Left colon (tissue), 2 donors: ENCODE results near the gene TMSB4X. TPM values are rescaled to one million over a fixed set of nuclear protein-coding genes. Genes with fewer than 3 reads are reported as not detected.

Source experiments
- ATAC-seq: fragments of 200-7000 bp; cut with Tn5 transposase; one replicate; pipeline ENCODE4 v1.9.1; 2020; ENCODE audit warnings: mild to moderate bottlenecking, moderate library complexity
- DNase-seq, 2 donors: peaks; one replicate each; pipeline ENCODE4 v3.0.0-alpha.2; 2020
- intact Hi-C, 2 donors: fragments of 100-400 bp; cut with DNase I in 1 of 2; cut with micrococcal nuclease in 1 of 2; formaldehyde crosslinking; loops; one replicate each; pipeline versions ENCODE4 v1.11.2 to v1.14.0; 2022; cut with DNase I, micrococcal nuclease
- total RNA-seq, 2 donors: library from RNA; stranded (reverse); fragmentation: NEBNext Ultra II Directional; extraction: Animal tissue kit (Norgen Biotek cat#: 25700); gene quantifications; one replicate each; pipeline ENCODE4 v1.2.1, GENCODE V29; 2021
- donor health status: DM: no; HTN: no; CAD: no.
- donor health status: DM: yes; HTN: yes; CAD: no.

The TMSB4X gene
- total RNA-seq, 2 donors from 2014 or later, result 4,840 to 5,007 TPM

DNA sequence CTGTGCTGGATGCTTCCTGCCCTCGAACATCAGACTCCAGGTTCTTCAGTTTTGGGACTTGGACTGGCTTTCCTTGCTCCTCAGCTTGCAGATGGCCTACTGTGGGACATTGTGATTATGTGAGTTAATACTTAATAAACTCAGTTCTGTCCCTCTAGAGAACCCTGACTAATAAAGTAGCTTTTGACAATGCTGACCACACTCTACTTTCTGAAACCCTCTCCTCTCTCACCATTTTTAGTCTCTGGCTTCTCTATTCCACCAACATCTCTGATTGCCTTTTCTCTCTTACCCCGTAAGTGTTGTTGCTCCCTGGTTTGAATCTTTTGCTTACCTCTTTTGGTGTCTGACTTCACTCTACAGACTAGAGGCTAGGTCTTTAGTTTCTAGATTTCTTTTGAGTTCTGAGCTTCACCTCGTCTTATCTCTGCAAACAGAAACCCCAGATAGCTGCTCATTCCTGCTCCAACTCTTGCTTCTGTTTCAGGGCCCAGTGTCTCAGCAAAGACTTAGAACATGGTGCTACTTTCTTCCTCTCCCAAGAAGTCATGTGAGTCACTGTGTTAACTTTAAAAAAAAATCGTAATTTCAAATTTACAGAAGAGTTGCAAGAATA, 11.4 kb downstream of the TMSB4X start:
- ATAC-seq (no peak), DNase-seq (no peak)
- intact Hi-C loops, result no loop called here

DNA sequence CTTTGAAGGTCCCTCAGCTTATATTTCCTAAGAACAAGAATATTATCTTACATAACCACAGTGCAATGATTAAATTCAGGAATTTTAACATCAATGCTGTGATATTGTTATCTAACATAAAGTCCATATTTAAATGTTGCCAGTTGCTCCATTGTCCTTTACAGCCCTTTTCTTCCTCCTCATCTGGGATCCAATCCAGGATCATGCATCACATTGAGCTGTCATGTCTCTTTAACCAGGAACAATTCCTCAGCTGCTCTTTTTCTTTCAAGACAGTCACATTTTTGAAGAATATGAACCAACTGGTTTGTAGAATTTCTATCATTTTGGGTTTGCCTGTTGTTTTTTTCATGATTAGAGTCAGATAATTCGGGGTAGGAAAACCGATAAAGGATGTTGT, 12.0 kb downstream of the TMSB4X start:
- intact Hi-C loops, result no loop called here
- ATAC-seq, result no peak
- no peak for DNase-seq

GRCh38 chrX:12987340-12987739, 12.4 kb downstream of the TMSB4X start:
- DNase-seq, result no peak
- ATAC-seq, result no peak
- intact Hi-C loops, result no loop called here

DNA sequence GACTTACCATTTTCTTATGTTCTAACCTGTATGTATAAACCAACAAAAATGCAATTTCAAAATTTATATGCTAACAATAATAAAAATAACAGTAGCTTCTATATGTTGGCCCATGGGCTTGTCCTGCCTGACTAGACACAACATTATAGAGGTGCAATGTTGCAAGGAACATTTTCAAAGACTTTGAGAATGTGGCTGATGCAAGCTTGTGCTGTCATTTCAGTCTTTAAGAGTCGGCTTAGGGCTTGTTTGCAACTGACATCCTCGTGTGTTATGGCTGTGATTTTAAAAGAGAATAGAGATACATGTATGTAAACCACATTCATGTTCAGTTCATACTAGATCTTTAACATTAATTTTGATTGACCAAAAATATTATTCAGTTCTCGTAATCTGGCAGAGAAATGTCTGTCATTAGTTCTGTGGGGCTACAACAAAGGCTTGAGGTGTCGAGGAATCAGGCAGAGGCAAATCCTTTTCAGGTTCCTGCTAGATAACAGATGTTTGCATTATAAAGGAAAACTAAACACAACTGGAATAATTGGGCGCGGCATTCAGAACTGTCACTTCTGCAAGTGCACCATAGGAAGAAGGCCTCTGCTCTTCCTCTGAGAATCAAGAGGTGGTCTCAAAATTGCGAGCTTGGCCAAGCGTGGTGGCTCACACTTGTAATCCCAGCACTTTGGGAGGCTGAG, 13.1 kb downstream of the TMSB4X start:
- intact Hi-C loops, result no loop called here
- no peak for DNase-seq
- ATAC-seq, result peak; percentile 62

DNA sequence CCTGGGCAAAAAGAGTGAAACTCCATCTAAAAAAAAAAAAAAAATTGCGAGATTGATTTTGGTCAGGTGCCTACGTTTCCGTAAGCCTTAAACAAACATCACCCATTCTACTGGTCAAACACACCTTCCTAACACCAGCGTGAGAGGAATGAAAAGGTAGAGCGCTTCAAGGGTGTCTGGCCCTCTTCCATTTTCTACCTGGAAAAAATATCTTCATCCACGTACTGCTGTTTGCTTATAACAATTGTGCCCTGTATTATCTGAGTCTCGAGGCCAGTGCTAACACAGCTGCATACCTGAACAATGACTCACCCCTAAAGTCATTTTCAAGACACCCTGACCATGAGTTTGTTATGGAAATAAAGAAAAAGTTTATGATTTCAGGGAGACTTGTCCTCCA, 13.9 kb downstream of the TMSB4X start:
- ATAC-seq, result peak; percentile 88
- no peak for DNase-seq
- intact Hi-C loops, result no loop called here

GRCh38 chrX:12989461-12989860, 14.6 kb downstream of the TMSB4X start:
- DNase-seq (no peak), ATAC-seq (no peak)
- intact Hi-C loops, result no loop called here

- intact Hi-C loops, result no loop called here
- DNase-seq (no peak), ATAC-seq (no peak)
These were observed 16.7 kb downstream of the TMSB4X start for GRCh38 chrX:12991575-12991974.

DNA sequence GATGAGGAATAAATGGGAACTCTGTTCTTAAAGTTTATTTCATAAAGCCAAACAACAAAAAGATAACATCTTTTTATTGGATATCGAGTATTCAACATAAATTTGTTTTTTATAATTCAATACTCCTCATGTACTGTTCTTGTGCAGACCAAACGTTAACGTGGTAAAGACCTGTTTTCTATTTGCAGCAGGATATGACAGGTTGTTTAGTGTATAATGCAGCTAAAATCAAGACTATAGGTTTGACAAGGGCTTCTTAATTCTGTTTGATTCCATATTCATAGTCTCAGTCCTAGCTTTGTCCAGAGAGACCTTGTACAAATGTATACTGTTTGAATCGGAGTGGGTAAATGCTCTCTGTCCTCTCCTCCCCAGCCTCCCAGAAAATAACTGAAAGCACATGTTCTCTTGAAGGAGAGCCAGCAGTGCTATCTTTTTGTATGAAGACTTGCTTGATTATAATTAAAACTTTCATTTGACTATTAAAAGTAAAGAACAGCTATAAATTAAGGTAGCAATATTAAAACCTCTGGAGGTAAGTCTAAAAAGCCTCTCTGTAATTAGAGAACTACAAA, 17.7 kb downstream of the TMSB4X start:
- no peak for DNase-seq
- ATAC-seq, result no peak
- intact Hi-C loops, result no loop called here

GRCh38 chrX:12993826-12994225, 18.9 kb downstream of the TMSB4X start:
- intact Hi-C loops, result no loop called here
- DNase-seq (no peak), ATAC-seq (no peak)

GRCh38 chrX:12994321-12994720, 19.4 kb downstream of the TMSB4X start:
- ATAC-seq, result peak; percentile 93
- no peak for DNase-seq
- intact Hi-C loops, result no loop called here

- intact Hi-C loops, result no loop called here
- ATAC-seq (no peak), DNase-seq (no peak)
These were observed 22.1 kb downstream of the TMSB4X start for GRCh38 chrX:12996934-12997435.

GRCh38 chrX:12997906-12998687, 23.2 kb downstream of the TMSB4X start:
- no peak for ATAC-seq
- DNase-seq, result no peak
- intact Hi-C loops, result no loop called here

DNA sequence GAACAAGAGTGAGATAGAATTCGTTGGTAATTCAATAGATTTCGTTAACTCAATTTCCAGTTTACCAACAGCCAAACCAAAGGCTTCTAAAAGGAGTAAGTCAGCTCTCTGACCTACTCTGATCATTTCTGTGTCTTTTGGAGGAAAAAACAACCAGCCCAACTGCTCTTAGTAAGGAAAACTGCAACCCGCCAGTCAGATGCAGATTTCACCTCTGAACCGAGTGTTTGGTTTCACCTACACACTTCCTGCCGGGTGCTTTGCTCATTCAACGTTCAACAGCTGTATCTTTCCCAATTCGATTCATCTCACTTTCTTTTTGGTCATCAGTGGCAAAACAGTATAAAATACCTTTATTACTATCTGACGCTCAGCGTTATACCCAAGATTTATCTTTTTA, 24.5 kb downstream of the TMSB4X start:
- DNase-seq, result no peak
- intact Hi-C loops, result no loop called here
- ATAC-seq, result no peak

- DNase-seq (no peak), ATAC-seq (no peak)
- intact Hi-C loops, result no loop called here
These were observed 25.4 kb downstream of the TMSB4X start for GRCh38 chrX:13000301-13000811.

DNA sequence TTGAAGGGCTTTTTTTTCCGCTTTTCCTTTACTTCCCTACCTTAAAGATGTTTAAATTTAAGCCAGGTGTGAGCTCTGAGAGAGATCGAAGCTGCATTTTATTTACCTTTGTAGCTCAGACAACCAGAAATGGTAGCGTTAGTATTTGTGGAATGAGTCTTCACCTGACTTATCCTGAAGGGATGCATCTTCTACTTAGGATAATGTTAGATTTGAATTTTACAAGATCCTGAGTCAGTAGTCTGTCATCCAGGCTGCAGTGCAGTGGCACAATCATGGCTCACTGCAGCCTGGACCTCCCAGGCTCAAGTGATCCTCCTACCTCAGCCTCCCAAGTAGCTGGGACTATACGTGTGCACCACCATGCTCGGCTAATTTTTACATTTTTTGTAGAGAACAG, 26.2 kb downstream of the TMSB4X start:
- DNase-seq, result no peak
- no peak for ATAC-seq
- intact Hi-C loops, result no loop called here

DNA sequence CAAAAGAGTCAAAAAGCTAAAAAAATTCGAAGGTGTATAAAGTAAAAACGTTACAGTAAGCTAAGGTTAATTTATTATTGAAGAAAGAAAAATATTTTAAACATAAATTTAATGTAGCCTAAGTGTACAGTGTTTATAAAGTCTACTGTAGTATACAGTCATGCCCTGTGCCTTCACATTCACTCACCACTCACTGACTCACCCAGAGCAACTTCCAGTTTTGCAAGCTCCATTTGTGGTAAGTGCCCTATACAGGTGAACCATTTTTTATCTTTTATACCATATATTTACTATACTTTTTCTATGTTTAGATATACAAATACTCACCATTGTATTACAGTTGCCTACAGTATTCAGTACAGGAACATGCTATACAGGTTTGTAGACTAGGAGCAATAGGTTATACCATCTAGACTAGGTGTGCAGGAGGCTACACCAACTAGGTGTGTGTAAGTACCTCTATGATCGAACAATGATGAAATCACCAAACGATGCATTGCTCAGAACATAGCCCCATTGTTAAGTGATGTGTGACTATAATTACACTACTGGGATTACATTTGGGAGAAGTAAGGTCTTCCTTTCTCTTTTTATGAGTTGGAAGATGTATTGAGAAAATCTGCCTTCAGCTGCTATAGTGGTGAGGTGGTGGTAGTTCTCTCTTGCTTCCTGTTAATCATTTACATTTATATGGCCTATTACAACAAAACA, 27.2 kb downstream of the TMSB4X start:
- intact Hi-C loops, result no loop called here
- DNase-seq (no peak), ATAC-seq (peak; percentile 88)

DNA sequence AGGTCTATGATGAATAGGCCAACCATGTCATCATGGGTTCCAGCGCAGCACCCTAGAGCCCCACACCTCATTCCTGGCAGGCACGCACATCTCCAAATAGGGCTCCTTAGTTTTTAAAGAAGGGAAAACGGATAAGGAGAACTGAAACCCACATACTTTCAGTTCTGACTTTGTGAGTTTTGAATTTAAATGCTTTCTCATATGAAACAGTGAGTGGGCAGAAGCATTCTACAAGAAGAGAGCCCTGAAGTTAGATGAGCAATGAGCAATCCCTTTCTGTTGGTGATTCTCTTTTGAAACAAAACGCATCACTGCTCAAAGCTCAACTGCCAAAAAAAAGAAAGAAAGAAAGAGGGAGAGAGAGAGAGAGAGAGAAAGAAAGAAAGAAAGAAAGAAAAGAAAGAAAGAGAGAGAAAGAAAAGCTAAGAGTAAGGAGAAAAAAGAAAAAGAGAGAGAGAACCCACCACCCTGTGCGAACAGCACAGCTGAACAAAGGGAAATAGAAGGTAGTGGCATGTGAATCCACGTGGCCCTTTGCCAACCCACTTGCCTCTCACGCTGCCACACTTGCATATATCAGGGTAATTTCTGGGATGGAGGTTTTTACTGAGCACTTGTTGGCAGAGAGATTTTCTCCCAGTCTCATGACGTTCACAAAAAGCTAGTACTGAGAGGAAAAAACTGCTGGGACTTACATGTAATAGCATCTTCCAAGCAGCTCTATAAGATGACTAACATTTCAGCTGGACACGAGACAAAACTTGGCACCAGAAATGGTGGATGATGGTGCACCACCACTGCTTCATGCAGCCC, 31.0 kb downstream of the TMSB4X start:
- ATAC-seq, result no peak
- DNase-seq, result peak in 1 of 2 donors; percentile 51
- intact Hi-C loops, result no loop called here
